SK-N-SH treated with all-trans-retinoic acid at 6 μM for 48 hours (cell line): ENCODE results near the gene KRT15.

ENCODE experiments used
- ATAC-seq: fragments of 200-7000 bp; cut with Tn5 transposase; 3 replicates; pipeline ENCODE4 v1.9.1; 2020; ENCODE audit warnings: mild to moderate bottlenecking, moderate library complexity
- ARNTL ChIP-seq: fragments of 450-650 bp; formaldehyde crosslinking; IDR thresholded peaks from 2 replicates; pipeline ENCODE4 v1.5.0; 2020; ENCODE audit warnings: low read depth, mild to moderate bottlenecking, moderate library complexity, borderline replicate concordance
- BACH2 ChIP-seq: fragments of 250-450 bp; sonication (Bioruptor Pico); IDR thresholded peaks from 2 replicates; pipeline ENCODE4 v1.9.0; 2021; ENCODE audit warnings: mild to moderate bottlenecking, borderline replicate concordance
- CREB5 ChIP-seq: fragments of 250-450 bp; sonication (Bioruptor Pico); IDR thresholded peaks from 2 replicates; pipeline ENCODE4 v1.5.1; 2020; ENCODE audit warnings: low read depth, mild to moderate bottlenecking, moderate library complexity
- CSDC2 ChIP-seq: fragments of 250-450 bp; sonication (Bioruptor Pico); IDR thresholded peaks from 2 replicates; pipeline ENCODE4 v1.5.0; 2020; ENCODE audit warnings: mild to moderate bottlenecking, moderate library complexity
- CSRNP3 ChIP-seq: fragments of 250-450 bp; sonication (Bioruptor Pico); IDR thresholded peaks from 2 replicates; pipeline ENCODE4 v1.5.1; 2021; ENCODE audit warnings: mild to moderate bottlenecking, moderate library complexity
- GLIS3 ChIP-seq: fragments of 250-450 bp; sonication (Bioruptor Pico); IDR thresholded peaks from 2 replicates; pipeline ENCODE4 v1.5.0; 2020; ENCODE audit warnings: mild to moderate bottlenecking, moderate library complexity
- OSR1 ChIP-seq: fragments of 250-450 bp; sonication (Bioruptor Pico); IDR thresholded peaks from 2 replicates; pipeline ENCODE4 v1.8.0; 2022; ENCODE audit warnings: moderate library complexity, mild to moderate bottlenecking, inconsistent platforms
- PATZ1 ChIP-seq: fragments of 250-450 bp; sonication (Bioruptor Pico); IDR thresholded peaks from 2 replicates; pipeline ENCODE4 v1.8.0; 2020; ENCODE audit warnings: mild to moderate bottlenecking, moderate library complexity, borderline replicate concordance
- POU6F1 ChIP-seq: fragments of 250-450 bp; sonication (Bioruptor Pico); IDR thresholded peaks from 2 replicates; pipeline ENCODE4 v1.8.0; 2021; ENCODE audit warnings: low read depth, mild to moderate bottlenecking, moderate library complexity, borderline replicate concordance
- PPARA ChIP-seq: fragments of 250-450 bp; sonication (Bioruptor Pico); IDR thresholded peaks from 2 replicates; pipeline ENCODE4 v1.5.0; 2020; ENCODE audit warnings: mild to moderate bottlenecking, borderline replicate concordance
- RARB ChIP-seq: fragments of 250-450 bp; sonication (Bioruptor Pico); IDR thresholded peaks from 2 replicates; pipeline ENCODE4 v1.8.0; 2021; ENCODE audit warnings: mild to moderate bottlenecking, moderate library complexity
- SNAI2 ChIP-seq: fragments of 250-450 bp; sonication (Bioruptor Pico); IDR thresholded peaks from 2 replicates; pipeline ENCODE4 v1.5.0; 2020; ENCODE audit warnings: mild to moderate bottlenecking, moderate library complexity
- TCF4 ChIP-seq: fragments of 250-450 bp; sonication (Bioruptor Pico); IDR thresholded peaks from 2 replicates; pipeline ENCODE4 v1.8.0; 2021; ENCODE audit warnings: mild to moderate bottlenecking, moderate library complexity, borderline replicate concordance
- TOX ChIP-seq: fragments of 250-450 bp; sonication (Bioruptor Pico); IDR thresholded peaks from 2 replicates; pipeline ENCODE4 v1.8.0; 2021; ENCODE audit warnings: mild to moderate bottlenecking, moderate library complexity, borderline replicate concordance
- TSHZ2 ChIP-seq: fragments of 250-450 bp; sonication (Bioruptor Pico); IDR thresholded peaks from 2 replicates; pipeline ENCODE4 v1.5.0; 2020; ENCODE audit warnings: mild to moderate bottlenecking, moderate library complexity
- ZC3H10 ChIP-seq: fragments of 250-450 bp; sonication (Bioruptor Pico); IDR thresholded peaks from 2 replicates; pipeline ENCODE4 v1.5.1; 2021; ENCODE audit warnings: mild to moderate bottlenecking, moderate library complexity
- ZFP3 ChIP-seq: fragments of 250-450 bp; sonication (Bioruptor Pico); IDR thresholded peaks from 2 replicates; pipeline ENCODE4 v1.5.0; 2020; ENCODE audit warnings: mild to moderate bottlenecking, moderate library complexity
- ZFP30 ChIP-seq: fragments of 450-650 bp; formaldehyde crosslinking; IDR thresholded peaks from 2 replicates; pipeline ENCODE4 v1.5.0; 2022; ENCODE audit warnings: mild to moderate bottlenecking, moderate library complexity
- ZNF565 ChIP-seq: fragments of 450-650 bp; formaldehyde crosslinking; conservative IDR thresholded peaks from 2 replicates; pipeline ENCODE4 v1.5.0; 2020; ENCODE audit warnings: low read depth, mild to moderate bottlenecking, moderate library complexity
- ZNF70 ChIP-seq: fragments of 450-650 bp; formaldehyde crosslinking; IDR thresholded peaks from 2 replicates; pipeline ENCODE4 v1.5.0; 2020; ENCODE audit warnings: mild to moderate bottlenecking, moderate library complexity

The KRT15 gene

GRCh38 chr17:41536741-41537613, 18.3 kb upstream of the KRT15 start (continued):
- no peak for TF ChIP-seq ZFP3 (CRISPR knock-in tag)
- no peak for TF ChIP-seq CSDC2 (CRISPR knock-in tag)
- TF ChIP-seq SNAI2 (CRISPR knock-in tag): no peak
- TF ChIP-seq CSRNP3 (CRISPR knock-in tag): no peak

GRCh38 chr17:41535764-41536481, 17.2 kb upstream of the KRT15 start:
- TF ChIP-seq BACH2 (CRISPR knock-in tag) (no peak), OSR1 (no peak), GLIS3 (CRISPR knock-in tag) (no peak), CREB5 (CRISPR knock-in tag) (no peak), ZNF565 (CRISPR knock-in tag) (no peak), RARB (CRISPR knock-in tag) (no peak), TCF4 (CRISPR knock-in tag) (no peak), TOX (CRISPR knock-in tag) (no peak), CSDC2 (CRISPR knock-in tag) (no peak), PATZ1 (CRISPR knock-in tag) (no peak), ZC3H10 (no peak), TSHZ2 (no peak)
- no peak for ATAC-seq

GRCh38 chr17:41534899-41535546, 16.3 kb upstream of the KRT15 start:
- no peak for ATAC-seq
- TF ChIP-seq ARNTL (CRISPR knock-in tag): no peak

GRCh38 chr17:41533613-41534012, 14.9 kb upstream of the KRT15 start:
- ATAC-seq: no peak
- TF ChIP-seq ZNF70 (no peak), BACH2 (CRISPR knock-in tag) (no peak), ZFP30 (CRISPR knock-in tag) (no peak), TCF4 (CRISPR knock-in tag) (no peak), CSDC2 (CRISPR knock-in tag) (no peak), PPARA (CRISPR knock-in tag) (no peak), CREB5 (CRISPR knock-in tag) (no peak), TSHZ2 (no peak), ARNTL (CRISPR knock-in tag) (no peak), POU6F1 (no peak)
